Testis (tissue), 3 donors: ENCODE measurements around the gene CBLC. TPM values are rescaled to one million over a fixed set of nuclear protein-coding genes. Genes with fewer than 3 reads are reported as not detected.

Experiments
- DNase-seq: peaks from one replicate; pipeline ENCODE4 v3.0.0-alpha.2; 2019
- H3K27ac ChIP-seq, 2 donors: fragments of 200-600 bp; sonication (generic); one replicate each; pipeline ENCODE4 v1.5.1; 2019
- H3K27me3 ChIP-seq: fragments of 200-600 bp; sonication (generic); one replicate; pipeline ENCODE4 v1.5.1; 2019
- H3K36me3 ChIP-seq: fragments of 200-600 bp; sonication (generic); one replicate; pipeline ENCODE4 v1.5.1; 2017; ENCODE audit warnings: low read depth; ENCODE audit errors: missing control alignments
- H3K4me1 ChIP-seq: fragments of 200-600 bp; sonication (generic); one replicate; pipeline ENCODE4 v1.5.1; 2019
- H3K4me3 ChIP-seq, 2 donors: fragments of 200-600 bp; sonication (generic); one replicate each; pipeline ENCODE4 v1.5.1; 2017 to 2019
- H3K9me3 ChIP-seq: fragments of 200-600 bp; sonication (generic); one replicate; pipeline ENCODE4 v1.5.1; 2017
- CTCF ChIP-seq, 3 experiments: fragments of 450-650 bp in 2 of 3; fragments of 200-600 bp in 1 of 3; sonication (generic) in 1 of 3; IDR thresholded peaks; one replicate each; pipeline ENCODE4 v1.5.1; 2016 to 2019; ENCODE audit warnings: antibody characterized with exemption in 3 of 3, mild to moderate bottlenecking in 2 of 3, moderate library complexity in 1 of 3
- POLR2A ChIP-seq: fragments of 450-650 bp; IDR thresholded peaks from one replicate; pipeline ENCODE4 v1.6.1; 2017; ENCODE audit warnings: antibody characterized with exemption, mild to moderate bottlenecking, moderate library complexity
- WGBS, 2 donors: methylation state at CpG; one replicate each; pipeline ENCODE4 v1.1.5; 2018; 5-methylcytosine and 5-hydroxymethylcytosine counted together
- intact Hi-C: fragments of 100-400 bp; cut with DNase I; formaldehyde crosslinking; loops from one replicate; pipeline ENCODE4 v1.15.1; 2023; ENCODE audit warnings: low total_unique reads
- polyA plus RNA-seq: library from polyadenylated mRNA; stranded (reverse); fragments of 350-450 nt; fragmentation: Illumina TruSeq; extraction: RNeasy Lipid Tissue Mini Kit (QIAGEN cat#74804); gene quantifications from one replicate; pipeline ENCODE4 v1.2.3, GENCODE V29; 2014; ENCODE audit warnings: low read depth, low replicate concordance; ENCODE audit not compliant: insufficient read depth
- total RNA-seq, 2 donors: library from RNA; depleted of rRNA; stranded (reverse); fragments of >200 nt; gene quantifications; one replicate each; pipeline ENCODE4 v1.2.3, GENCODE V29; 2016

The CBLC gene
- total and polyA plus RNA-seq, 3 donors from 2014 or later: 1.9 to 6.9 (median 4.9) TPM

- Histone ChIP-seq H3K27ac (no peak overlapping the region), H3K4me1 (no peaks in the 10 kb centered on the region), H3K9me3 (no peaks in the 10 kb centered on the region), H3K27me3 (no peaks in the 10 kb centered on the region), H3K4me3 (no peak overlapping the region), H3K36me3 (no peaks in the 10 kb centered on the region)
- no peak for DNase-seq
- intact Hi-C loops: no loop called here
- 80 to 82% methylated on average over 10 of the region's 10 CpGs for WGBS, 2 donors
- TF ChIP-seq POLR2A (no peak), CTCF (IDR thresholded peaks at IDR 0.05) (no peak)
Measured at GRCh38 chr19:44799627-44800346, 22.1 kb downstream of the CBLC start.

- WGBS, 2 donors: 28% methylated on average over 3 of the region's 3 CpGs; no CpG with 5 or more reads in 1 of the 2 donors
- TF ChIP-seq POLR2A (no peak), CTCF (IDR thresholded peaks at IDR 0.05) (peak; percentile 92 to 95 (median 94))
- Histone ChIP-seq H3K27ac (no peak overlapping the region), H3K9me3 (no peaks in the 10 kb centered on the region), H3K4me3 (no peak overlapping the region), H3K36me3 (no peaks in the 10 kb centered on the region), H3K4me1 (no peaks in the 10 kb centered on the region), H3K27me3 (no peaks in the 10 kb centered on the region)
- intact Hi-C loops: no loop called here
- peak; percentile 90 for DNase-seq
Measured at GRCh38 chr19:44800461-44800860, 22.8 kb downstream of the CBLC start.

GRCh38 chr19:44803442-44804428 lies 26.0 kb downstream of the CBLC start:
- no peak for DNase-seq
- Histone ChIP-seq H3K27ac (no peak overlapping the region), H3K36me3 (no peaks in the 10 kb centered on the region), H3K4me1 (peaks cover 10% of the 10 kb centered on the region), H3K9me3 (no peaks in the 10 kb centered on the region), H3K4me3 (no peak overlapping the region), H3K27me3 (no peaks in the 10 kb centered on the region)
- no peak for TF ChIP-seq CTCF (IDR thresholded peaks at IDR 0.05)
- no peak for TF ChIP-seq POLR2A
- WGBS, 2 donors: 93% methylated on average over 13 of the region's 13 CpGs
- intact Hi-C loops: no loop called here

GRCh38 chr19:44806291-44806690 lies 28.6 kb downstream of the CBLC start:
- Histone ChIP-seq H3K4me1 (peaks cover 21% of the 10 kb centered on the region), H3K27ac (no peak overlapping the region), H3K4me3 (no peak overlapping the region), H3K9me3 (no peaks in the 10 kb centered on the region), H3K27me3 (no peaks in the 10 kb centered on the region), H3K36me3 (no peaks in the 10 kb centered on the region)
- intact Hi-C loops: loop anchor here (5.0 kb wide), 1 partner anchor 36 kb away; no protein-coding TSS in a partner anchor
- 86 to 87% methylated on average over 7 of the region's 7 CpGs for WGBS, 2 donors
- no peak for TF ChIP-seq CTCF (IDR thresholded peaks at IDR 0.05)
- TF ChIP-seq POLR2A: no peak
- DNase-seq: no peak
